CD4-positive, alpha-beta T cell treated with Interleukin-15 for 4 hours (primary cell): ENCODE results near the gene UQCRC2.
A peak's percentile ranks its signal among the peaks of the same experiment; 100 is the strongest.
"Not testable (repeated sequence)": the region's sequence is repeated elsewhere in the genome, so short reads cannot be mapped to it uniquely, and the experiment has no call there.

Experiments used
- DNase-seq: peaks from one replicate; pipeline ENCODE4 v3.0.0-alpha.2; 2020; ENCODE audit warnings: low spot score

Gene UQCRC2

GRCh38 chr16:21952793-21953540 is at the start of gene UQCRC2:
UQCRC2 (plus strand) TSS chr16:21953361; CDS start chr16:21953424, 63 bp downstream.
- DNase-seq: peak; percentile 88

GRCh38 chr16:21932650-21933049 is 20.5 kb upstream of the UQCRC2 start:
- DNase-seq: not testable (repeated sequence)

GRCh38 chr16:21933316-21933715 is 19.8 kb upstream of the UQCRC2 start:
- not testable (repeated sequence) for DNase-seq

- not testable (repeated sequence) for DNase-seq
Observed at GRCh38 chr16:21933790-21934189, 19.4 kb upstream of the UQCRC2 start.

GRCh38 chr16:21936216-21936615 is 16.9 kb upstream of the UQCRC2 start:
- not testable (repeated sequence) for DNase-seq

- no peak for DNase-seq
Observed at GRCh38 chr16:21937336-21937829, 15.8 kb upstream of the UQCRC2 start.

- no peak for DNase-seq
Observed at GRCh38 chr16:21940570-21940969, 12.6 kb upstream of the UQCRC2 start.

GRCh38 chr16:21943571-21943970 is 9.6 kb upstream of the UQCRC2 start:
- no peak for DNase-seq

- DNase-seq: peak; percentile 16
Observed at GRCh38 chr16:21946889-21947635, 6.1 kb upstream of the UQCRC2 start.

GRCh38 chr16:21949713-21950260 is 3.4 kb upstream of the UQCRC2 start:
- no peak for DNase-seq

- DNase-seq: peak; percentile 22
Observed at GRCh38 chr16:21950782-21951521, 2.2 kb upstream of the UQCRC2 start.

GRCh38 chr16:21952040-21952792 is 945 bp upstream of the UQCRC2 start:
- peak; percentile 76 for DNase-seq

GRCh38 chr16:21953541-21953902 is 361 bp downstream of the UQCRC2 start:
- DNase-seq: no peak

GRCh38 chr16:21957714-21958346 is 4.7 kb downstream of the UQCRC2 start:
- DNase-seq: no peak

- no peak for DNase-seq
Observed at GRCh38 chr16:21959050-21959449, 5.9 kb downstream of the UQCRC2 start.

GRCh38 chr16:21962475-21962874 is 9.3 kb downstream of the UQCRC2 start:
- DNase-seq: no peak

GRCh38 chr16:21963887-21964286 is 10.7 kb downstream of the UQCRC2 start:
- no peak for DNase-seq

GRCh38 chr16:21964353-21964752 is 11.2 kb downstream of the UQCRC2 start:
- no peak for DNase-seq

GRCh38 chr16:21971856-21972255 is 18.7 kb downstream of the UQCRC2 start:
- DNase-seq: no peak

GRCh38 chr16:21973945-21974344 is 20.8 kb downstream of the UQCRC2 start:
- no peak for DNase-seq

- DNase-seq: no peak
Observed at GRCh38 chr16:21980032-21980431, 26.9 kb downstream of the UQCRC2 start.
